ENCODE measurements around the gene A3GALT2. TPM values are rescaled to one million over a fixed set of nuclear protein-coding genes. Genes with fewer than 3 reads are reported as not detected.

Gene A3GALT2
- total and polyA plus RNA-seq, 9 of the 15 experiments (the other 6 are each of a cell fraction or from before 2014, with no cell fraction given) = not detected

DNA sequence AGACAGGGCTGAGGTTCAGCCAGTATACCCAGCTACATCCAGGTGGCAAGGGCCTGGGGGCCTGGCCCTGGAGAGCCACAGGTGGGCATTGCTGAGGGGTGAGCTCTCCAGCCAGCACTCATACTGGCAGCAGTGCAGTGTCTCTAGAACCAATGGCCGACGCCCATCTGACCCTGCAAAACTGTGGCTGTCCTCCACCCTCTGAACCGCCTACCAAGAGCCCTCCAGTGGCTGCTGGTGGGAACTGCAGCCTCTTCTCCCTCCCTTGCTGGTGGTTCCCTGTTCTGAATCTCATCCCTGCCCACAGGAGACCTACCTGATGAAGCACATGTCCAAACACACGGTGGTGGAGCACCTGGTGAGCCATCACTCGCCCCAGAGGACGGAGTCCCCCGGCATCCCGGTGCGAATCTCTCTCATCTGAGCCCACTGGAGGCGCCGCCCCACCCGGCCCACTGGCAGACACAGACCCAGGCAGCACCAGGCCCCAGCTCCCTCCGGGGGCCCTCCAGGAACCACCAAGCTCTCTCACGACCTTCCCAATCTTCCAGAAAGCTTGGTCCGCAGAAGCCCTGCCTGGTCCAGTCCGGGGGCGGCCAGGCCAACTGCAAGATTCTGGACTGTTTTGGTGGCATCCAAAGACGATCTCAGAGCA lies 22.1 kb downstream of the A3GALT2 start (continued):
- TF ChIP-seq, protein P1, sequence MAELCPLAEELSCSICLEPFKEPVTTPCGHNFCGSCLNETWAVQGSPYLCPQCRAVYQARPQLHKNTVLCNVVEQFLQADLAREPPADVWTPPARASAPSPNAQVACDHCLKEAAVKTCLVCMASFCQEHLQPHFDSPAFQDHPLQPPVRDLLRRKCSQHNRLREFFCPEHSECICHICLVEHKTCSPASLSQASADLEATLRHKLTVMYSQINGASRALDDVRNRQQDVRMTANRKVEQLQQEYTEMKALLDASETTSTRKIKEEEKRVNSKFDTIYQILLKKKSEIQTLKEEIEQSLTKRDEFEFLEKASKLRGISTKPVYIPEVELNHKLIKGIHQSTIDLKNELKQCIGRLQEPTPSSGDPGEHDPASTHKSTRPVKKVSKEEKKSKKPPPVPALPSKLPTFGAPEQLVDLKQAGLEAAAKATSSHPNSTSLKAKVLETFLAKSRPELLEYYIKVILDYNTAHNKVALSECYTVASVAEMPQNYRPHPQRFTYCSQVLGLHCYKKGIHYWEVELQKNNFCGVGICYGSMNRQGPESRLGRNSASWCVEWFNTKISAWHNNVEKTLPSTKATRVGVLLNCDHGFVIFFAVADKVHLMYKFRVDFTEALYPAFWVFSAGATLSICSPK (IDR thresholded peaks at IDR 0.05; ENCODE audit: borderline replicate concordance) = no peak
- TF ChIP-seq XRCC4 (IDR thresholded peaks at IDR 0.05; ENCODE audit: extremely low read depth, insufficient read depth, insufficient read length) (no peak), IFI16 (CRISPR knock-in tag; IDR thresholded peaks at IDR 0.05) (no peak), TRIM28 (IDR thresholded peaks at IDR 0.05) (peak; percentile 63; the same call in 1 of the 2 replicates), E2F6 (IDR thresholded peaks at IDR 0.05; ENCODE audit: borderline replicate concordance in 1 of 2, extremely low read depth in 1 of 2, insufficient read depth in 1 of 2, insufficient read length in 1 of 2, low read depth in 1 of 2, low read length in 1 of 2, poor library complexity in 1 of 2, severe bottlenecking in 1 of 2) (no peak), ZNF316 (IDR thresholded peaks at IDR 0.05) (peak; percentile 80), ZKSCAN1 (IDR thresholded peaks at IDR 0.05; ENCODE audit: low read depth, low read length) (peak; percentile 59; the same call in 1 of the 2 replicates), RBM17 (IDR thresholded peaks at IDR 0.05; ENCODE audit: borderline replicate concordance, low read depth, low read length) (no peak), ZNF3 (CRISPR knock-in tag; IDR thresholded peaks at IDR 0.05) (no peak), KAT8 (IDR thresholded peaks at IDR 0.05; ENCODE audit: low read depth) (no peak), CTCFL (IDR thresholded peaks at IDR 0.05; ENCODE audit: borderline replicate concordance, insufficient read depth, low read depth, low read length, poor library complexity, severe bottlenecking) (no peak), NR2F6 (CRISPR knock-in tag; IDR thresholded peaks at IDR 0.05) (no peak), MCM7 (IDR thresholded peaks at IDR 0.05) (no peak), ZNF778 (CRISPR knock-in tag; IDR thresholded peaks at IDR 0.05) (no peak), ZFP36 (IDR thresholded peaks at IDR 0.05; ENCODE audit: low read depth, low read length, partially characterized antibody) (peak; percentile 97), SMC3 (conservative IDR thresholded peaks at IDR 0.05; ENCODE audit: insufficient read depth, low read depth, low read length) (peak; percentile 74), PHB2 (IDR thresholded peaks at IDR 0.05; ENCODE audit: low read depth) (no peak), RCOR1 (IDR thresholded peaks at IDR 0.05; ENCODE audit: borderline replicate concordance in 1 of 2, low read depth in 2 of 2, low read length in 2 of 2) (0 out of 4 replicates have a peak, but pooled peaks of 1 of the 2 experiments have one; percentile 38), TEAD4 (IDR thresholded peaks at IDR 0.05; ENCODE audit: low read length) (no peak), TEAD4 (CRISPR knock-in tag; IDR thresholded peaks at IDR 0.05; ENCODE audit: borderline replicate concordance) (no peak), ZNF551 (CRISPR knock-in tag; IDR thresholded peaks at IDR 0.05) (no peak), ZNF212 (CRISPR knock-in tag; IDR thresholded peaks at IDR 0.05) (no peak), RBM39 (optimal IDR thresholded peaks at IDR 0.05; ENCODE audit: low read depth, low read length) (no peak), PRPF4 (IDR thresholded peaks at IDR 0.05; ENCODE audit: insufficient read depth, low read depth, low read length, poor library complexity, severe bottlenecking) (no peak), POLR2A (conservative IDR thresholded peaks at IDR 0.05) (no peak), POLR2H (tag; IDR thresholded peaks at IDR 0.05; ENCODE audit: low read depth) (no peak)
